H1 (cell line): ENCODE results near the gene FMO4.
"Not testable (repeated sequence)": the region's sequence is repeated elsewhere in the genome, so short reads cannot be mapped to it uniquely, and the experiment has no call there.

Experiments used
- CTCF ChIP-seq, 3 experiments: IDR thresholded peaks; 1 replicate in 2 of 3; 2 replicates in 1 of 3; pipeline versions ENCODE4 v1.5.1 to v1.6.1; 2011; ENCODE audit warnings: low read length in 3 of 3, mild to moderate bottlenecking in 3 of 3, inconsistent platforms in 2 of 3, low read depth in 1 of 3, moderate library complexity in 1 of 3; ENCODE audit not compliant: insufficient read depth in 1 of 3; ENCODE audit errors: control extremely low read depth in 1 of 3
- MAX ChIP-seq: IDR thresholded peaks from 2 replicates; pipeline ENCODE4 v1.6.1; 2012; ENCODE audit warnings: inconsistent platforms
- SUZ12 ChIP-seq: fragments of 200-600 bp; sonication (generic); IDR thresholded peaks from 2 replicates; pipeline ENCODE4 v1.6.1; 2012; ENCODE audit warnings: mild to moderate bottlenecking, inconsistent platforms, low read length, moderate library complexity, mixed read lengths

GRCh38 chr1:171390740-171391139, 76.8 kb downstream of the FMO4 start:
- TF ChIP-seq MAX; SUZ12; CTCF (IDR thresholded peaks at IDR 0.05; ENCODE audit: control extremely low read depth in 1 of 3, insufficient read depth in 1 of 3, low read depth in 1 of 3, low read length in 3 of 3): not testable (repeated sequence)
